Uterus (tissue), 2 donors: ENCODE measurements around the gene MTCL3.

Source experiments
- POLR2A ChIP-seq, 2 donors: fragments of 450-650 bp; IDR thresholded peaks; one replicate each; pipeline ENCODE4 v1.6.1; 2016; ENCODE audit warnings: antibody characterized with exemption in 2 of 2, mild to moderate bottlenecking in 1 of 2, moderate library complexity in 1 of 2
- TF ChIP-seq, protein P1 (sequence below), 4 experiments: fragments of 200-600 bp in 2 of 4; fragments of 450-650 bp in 2 of 4; sonication (generic) in 2 of 4; IDR thresholded peaks; one replicate each; pipeline ENCODE4 v1.5.1; 2016 to 2019; ENCODE audit warnings: antibody characterized with exemption in 4 of 4, mild to moderate bottlenecking in 2 of 4, moderate library complexity in 1 of 4

DNA sequence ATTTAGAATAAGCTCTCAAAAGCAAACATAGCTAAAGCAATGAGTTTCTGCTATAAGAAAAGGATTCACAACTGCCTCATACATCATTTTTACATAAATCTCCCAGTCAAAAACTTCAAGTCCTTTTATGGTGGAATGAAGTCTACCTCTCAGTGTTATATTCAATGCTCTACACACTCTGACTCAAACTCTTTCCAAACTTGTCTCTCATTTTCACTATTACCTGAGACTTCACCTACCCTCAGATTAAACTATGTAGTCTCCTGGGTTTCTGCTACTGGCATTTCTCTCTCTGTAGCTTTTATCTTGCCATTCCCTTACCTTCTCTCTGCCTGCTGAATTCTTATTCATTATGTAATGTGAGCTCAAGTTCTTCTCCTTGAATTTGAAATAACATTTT, 71.4 kb downstream of the MTCL3 start:
- TF ChIP-seq POLR2A (IDR thresholded peaks at IDR 0.05), result no peak
- TF ChIP-seq, protein P1, sequence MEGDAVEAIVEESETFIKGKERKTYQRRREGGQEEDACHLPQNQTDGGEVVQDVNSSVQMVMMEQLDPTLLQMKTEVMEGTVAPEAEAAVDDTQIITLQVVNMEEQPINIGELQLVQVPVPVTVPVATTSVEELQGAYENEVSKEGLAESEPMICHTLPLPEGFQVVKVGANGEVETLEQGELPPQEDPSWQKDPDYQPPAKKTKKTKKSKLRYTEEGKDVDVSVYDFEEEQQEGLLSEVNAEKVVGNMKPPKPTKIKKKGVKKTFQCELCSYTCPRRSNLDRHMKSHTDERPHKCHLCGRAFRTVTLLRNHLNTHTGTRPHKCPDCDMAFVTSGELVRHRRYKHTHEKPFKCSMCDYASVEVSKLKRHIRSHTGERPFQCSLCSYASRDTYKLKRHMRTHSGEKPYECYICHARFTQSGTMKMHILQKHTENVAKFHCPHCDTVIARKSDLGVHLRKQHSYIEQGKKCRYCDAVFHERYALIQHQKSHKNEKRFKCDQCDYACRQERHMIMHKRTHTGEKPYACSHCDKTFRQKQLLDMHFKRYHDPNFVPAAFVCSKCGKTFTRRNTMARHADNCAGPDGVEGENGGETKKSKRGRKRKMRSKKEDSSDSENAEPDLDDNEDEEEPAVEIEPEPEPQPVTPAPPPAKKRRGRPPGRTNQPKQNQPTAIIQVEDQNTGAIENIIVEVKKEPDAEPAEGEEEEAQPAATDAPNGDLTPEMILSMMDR (IDR thresholded peaks at IDR 0.05), result no peak
